ENCODE measurements around the gene LEMD1.
"Not testable (repeated sequence)": the region's sequence is repeated elsewhere in the genome, so short reads cannot be mapped to it uniquely, and the experiment has no call there.

The LEMD1 gene

DNA sequence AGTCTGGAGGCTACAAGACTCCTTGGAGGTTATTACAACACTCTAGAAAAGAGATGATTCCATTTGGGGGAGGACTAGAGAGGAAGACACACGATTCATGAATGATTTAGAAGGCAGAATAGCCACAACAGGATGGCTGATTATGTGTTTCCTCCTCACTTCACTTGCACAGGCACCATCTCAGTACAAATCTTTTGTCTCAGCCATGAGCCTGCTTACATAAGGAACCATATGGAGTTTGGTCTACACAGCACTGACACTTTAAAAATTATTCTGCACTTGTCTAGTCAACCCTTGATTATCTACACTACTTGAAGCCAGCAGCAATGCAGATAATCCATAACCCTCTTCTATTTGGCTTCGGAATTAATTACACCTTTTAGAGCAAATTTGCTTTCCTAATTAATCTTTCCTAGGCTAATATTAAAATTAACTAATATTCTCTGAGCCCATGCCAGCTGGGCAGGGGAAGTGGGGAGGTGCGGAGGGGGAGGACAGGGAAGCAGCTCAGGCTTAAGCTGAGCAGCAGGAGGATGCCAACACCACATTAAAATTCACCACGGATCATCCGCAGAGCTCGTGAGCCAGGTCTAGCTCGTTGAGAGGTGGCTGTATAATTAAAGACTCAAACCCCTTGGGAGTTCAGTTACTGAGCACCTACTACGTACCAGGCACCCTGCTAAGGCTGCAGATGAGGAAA lies 3.2 kb upstream of the LEMD1 start:
- no peak for DNase-seq

DNA sequence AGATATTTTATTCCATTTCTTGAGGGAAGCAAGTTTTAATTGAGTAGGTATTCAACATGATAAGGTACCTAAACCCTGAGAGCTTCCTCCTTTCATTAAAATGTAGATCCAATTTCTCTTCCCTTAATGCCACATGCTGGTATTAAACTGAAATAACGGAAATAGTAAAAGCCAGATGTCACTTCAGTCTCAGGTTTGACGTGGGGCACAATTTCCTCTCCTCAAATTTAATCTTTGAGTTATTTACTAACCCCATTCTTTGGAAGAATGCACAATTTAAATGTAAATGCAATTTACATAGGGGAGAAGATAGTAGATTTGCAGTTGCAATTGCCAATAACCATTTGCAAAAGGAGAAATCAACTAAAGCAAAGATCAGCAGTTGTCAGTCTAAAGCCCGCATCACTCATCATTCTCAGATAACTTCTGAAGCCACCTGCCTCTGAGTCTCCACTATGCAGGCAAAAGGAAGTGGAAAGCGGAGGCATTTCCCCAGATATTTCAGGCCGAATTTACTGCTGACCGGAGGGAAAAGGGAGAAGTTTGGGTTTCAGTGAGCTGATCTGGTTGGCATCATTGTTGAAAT lies 2.1 kb upstream of the LEMD1 start:
- no peak for DNase-seq

DNA sequence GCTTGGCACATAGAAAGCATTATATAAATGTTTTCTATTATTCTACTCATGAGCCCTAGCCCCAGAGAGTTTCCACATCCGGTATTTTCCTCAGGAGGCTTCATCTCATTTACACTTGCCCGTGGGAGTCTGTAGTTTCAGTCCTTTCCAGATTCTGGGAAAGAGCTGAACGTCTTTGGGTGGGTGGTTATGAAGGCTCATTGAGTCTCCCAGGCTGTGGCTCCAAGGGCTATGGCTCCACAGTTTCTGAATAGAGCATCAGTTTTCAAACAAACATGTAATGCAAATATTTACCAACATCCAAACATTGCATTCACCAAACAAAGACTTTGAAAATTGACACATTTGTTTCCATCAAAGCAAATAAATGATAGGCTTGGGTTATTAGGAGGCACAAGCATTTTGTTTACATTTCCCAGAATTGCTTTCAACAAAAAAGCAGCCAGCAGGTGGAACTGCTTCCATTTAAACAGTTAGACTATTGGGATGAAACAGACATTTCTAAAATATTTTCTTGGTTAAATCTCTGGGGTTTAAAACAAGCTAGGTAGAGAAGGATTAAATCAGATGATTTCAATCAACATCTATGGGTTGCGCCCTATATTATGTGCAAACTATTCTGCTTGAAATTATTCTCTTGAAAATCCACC lies 1.3 kb upstream of the LEMD1 start:
- no peak for DNase-seq

DNA sequence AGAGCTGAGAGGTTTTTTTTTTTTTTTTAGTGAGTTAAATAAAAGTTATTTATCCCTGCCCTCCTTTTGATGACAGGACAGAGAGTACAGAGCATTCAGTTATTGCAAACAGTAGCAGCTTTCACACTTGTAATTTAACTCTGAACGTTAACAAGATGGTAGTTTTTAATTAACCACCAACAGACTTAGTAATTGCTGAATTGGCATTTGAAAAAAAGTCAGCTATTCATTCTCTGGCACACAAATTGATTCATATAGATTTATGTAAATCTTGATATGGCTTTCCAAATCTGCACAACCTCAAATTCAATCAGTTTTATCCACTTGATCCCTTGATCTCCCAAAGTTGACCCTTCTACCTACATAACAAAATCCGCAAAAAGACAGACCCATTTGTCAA lies 918 bp downstream of the LEMD1 start:
- DNase-seq: no peak

DNA sequence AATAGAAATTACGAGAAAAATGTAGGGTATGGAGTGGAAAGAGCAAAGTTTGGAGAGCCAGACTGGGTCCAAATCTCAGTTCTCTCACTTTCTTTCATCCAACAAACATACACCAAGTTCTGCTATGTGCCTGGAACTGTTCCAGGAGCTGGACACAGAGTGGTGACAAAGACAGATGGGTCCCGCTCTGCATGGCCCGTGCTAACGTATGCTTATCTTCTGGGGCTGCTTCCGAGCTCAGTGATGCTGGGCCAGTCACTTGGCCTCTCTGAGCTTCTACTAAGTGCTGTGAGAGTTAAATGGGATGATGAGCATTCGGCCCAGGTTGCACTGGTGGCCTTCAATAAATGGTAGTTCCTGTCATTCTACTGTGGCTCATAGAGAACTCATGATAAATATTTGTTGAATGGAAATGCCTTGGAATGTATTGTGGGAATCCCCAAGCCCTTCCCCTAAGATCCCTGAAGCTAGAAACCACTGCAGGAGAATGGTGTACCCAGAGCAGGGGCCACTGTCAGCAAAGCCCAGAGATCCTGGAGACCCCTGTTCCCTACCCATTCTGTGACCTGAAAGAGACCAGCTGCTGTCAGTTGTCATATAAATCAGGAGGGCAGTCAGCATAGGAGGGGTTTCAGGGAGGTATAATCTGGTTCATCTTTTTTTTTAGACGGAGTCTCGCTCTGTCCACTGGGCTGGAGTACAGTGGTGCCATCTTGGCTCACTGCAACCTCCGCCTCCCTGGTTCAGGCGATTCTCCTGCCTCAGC lies 3.8 kb downstream of the LEMD1 start:
- DNase-seq: no peak

DNA sequence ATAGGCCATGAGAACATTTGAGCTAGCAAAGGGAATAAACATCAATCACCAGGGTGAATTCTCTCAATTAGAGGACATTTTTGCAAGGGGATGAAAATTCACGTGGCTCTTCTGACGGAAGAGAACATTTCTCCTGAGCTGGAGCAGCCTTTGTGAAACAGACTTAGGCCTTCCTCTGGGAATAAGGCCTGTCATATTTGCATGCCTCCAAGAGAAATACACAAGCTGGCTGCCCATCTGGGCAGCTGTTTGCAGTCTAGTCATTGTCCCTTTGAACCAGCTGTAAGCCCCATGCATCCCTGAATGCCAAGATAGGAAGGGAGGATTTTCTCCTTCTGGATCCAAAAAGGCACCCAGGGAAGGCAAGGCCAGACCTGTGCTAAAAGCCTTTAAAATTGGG lies 5.5 kb downstream of the LEMD1 start:
- no peak for DNase-seq

DNA sequence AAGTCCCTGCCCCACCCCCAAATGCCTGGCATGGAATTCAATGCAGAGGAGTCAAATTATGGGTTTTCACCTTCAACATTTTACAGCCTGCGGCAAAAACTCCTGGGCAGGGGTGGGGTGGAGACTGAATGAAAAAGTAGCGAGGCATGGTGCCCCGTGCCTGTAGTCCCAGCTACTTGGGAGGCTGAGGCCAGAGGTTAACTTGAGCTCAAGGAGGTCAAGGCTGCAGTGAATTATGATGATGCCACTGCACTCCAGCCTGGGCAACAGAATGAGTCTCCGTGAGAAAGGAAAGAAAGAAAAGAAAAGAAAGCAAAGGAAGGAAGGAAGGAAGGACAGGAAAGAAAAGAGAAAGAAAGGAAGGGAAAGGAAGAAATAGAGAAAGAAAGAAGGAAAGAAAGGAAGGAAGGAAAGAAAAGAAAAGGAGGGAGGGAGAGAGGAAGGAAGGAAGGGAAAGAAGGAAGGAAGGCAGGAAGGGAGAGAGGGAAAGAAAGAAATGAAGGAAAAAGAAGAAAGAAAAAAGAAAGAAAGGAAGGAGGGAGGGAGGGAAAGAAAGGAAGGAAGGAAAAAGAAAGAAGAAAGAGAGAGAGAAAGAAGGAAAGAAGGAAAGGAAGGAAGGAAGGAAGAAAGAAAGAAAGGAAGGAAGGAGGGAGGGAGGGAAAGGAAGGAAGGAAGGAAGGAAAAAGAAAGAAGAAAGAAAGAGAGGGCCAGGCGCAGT lies 11.1 kb downstream of the LEMD1 start:
- DNase-seq: no peak

DNA sequence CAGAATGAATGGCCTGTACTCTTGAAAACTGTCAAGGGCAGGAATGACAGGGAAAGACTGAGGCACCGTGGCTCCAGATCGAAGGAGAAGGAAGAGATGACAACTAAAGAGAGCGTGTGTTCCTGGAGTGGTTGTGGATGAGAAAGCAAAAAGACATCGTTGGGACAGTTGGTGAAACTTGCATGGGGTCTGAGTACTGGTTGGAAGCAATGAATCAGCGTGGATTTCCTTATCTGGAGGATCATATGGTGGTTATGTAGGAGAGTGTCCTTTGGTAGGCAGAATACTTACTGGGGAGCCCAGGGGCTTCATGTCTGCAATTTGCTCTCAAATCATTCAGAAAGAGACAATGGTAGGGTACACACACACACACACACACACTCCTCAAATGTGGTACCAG lies 13.9 kb downstream of the LEMD1 start:
- no peak for DNase-seq

DNA sequence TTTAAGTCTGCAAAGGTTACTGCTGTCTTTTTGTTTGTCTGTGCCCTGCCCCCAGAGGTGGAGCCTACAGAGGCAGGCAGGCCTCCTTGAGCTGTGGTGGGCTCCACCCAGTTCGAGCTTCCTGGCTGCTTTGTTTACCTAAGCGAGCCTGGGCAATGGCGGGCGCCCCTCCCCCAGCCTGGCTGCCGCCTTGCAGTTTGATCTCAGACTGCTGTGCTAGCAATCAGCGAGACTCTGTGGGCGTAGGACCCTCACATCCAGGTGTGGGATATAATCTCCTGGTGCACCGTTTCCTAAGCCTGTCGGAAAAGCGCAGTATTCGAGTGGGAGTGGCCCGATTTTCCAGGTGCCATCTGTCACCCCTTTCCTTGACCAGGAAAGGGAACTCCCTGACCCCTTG lies 15.6 kb downstream of the LEMD1 start:
- not testable (repeated sequence) for DNase-seq

DNA sequence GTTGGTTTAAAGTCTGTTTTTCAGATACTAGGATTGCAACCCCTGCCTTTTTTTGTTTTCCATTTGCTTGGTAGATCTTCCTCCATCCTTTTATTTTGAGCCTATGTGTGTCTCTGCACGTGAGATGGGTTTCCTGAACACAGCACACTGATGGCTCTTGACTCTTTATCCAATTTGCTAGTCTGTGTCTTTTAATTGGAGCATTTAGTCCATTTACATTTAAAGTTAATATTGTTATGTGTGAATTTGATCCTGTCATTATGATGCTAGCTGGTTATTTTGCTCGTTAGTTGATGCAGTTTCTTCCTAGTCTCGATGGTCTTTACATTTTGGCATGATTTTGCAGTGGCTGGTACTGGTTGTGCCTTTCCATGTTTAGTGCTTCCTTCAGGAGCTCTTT lies 17.4 kb downstream of the LEMD1 start:
- not testable (repeated sequence) for DNase-seq

DNA sequence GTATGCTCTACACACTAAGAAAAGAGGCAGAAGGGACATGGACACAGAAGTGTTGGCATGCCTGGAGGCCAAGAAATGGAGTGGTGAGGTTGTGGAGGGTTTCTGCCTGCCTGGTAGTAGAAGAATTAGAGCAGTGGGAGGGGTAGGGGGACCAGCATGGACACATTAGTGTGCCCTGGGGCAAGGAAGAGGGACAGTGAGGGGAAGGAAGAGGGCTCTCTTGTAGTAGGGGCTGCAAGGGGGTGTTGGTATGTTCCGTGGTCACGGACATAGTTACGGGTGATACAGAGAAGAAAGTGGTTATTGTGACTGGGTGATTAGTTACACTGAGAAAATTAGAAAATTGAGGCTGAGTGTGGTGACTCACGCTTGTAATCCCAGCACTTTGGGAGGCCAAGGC lies 23.3 kb downstream of the LEMD1 start:
- no peak for DNase-seq

DNA sequence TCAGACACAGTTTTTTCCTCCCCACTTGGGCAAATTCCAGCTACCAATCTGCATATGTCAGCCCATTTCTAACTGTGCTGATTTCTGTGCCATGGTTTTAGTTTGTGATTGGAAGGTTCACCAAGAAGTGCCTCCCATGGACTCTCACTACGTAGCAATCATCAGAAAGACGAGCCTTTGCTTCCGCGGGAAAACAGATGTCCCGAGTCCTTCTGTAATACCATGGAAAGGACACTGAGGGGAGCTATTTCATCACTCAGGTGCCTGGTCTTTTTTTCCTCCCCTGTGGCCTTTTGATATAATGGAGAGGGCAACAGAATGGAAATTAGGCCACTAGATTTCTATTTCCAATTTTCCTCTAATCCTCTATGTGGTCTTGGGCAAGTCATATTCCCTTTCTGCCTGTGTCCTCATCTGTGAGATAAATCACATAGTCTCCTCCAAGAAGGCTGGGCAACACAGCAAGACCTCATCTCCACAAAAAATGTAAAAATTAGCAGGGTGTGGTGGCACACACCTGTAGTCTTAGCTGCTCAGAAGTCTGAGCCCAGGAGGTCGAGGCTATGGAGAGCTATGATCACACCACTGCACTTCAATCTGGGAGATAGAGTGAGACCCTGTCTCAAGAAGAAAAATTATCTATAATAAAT lies 24.8 kb downstream of the LEMD1 start:
- peak; percentile 29 for DNase-seq

DNA sequence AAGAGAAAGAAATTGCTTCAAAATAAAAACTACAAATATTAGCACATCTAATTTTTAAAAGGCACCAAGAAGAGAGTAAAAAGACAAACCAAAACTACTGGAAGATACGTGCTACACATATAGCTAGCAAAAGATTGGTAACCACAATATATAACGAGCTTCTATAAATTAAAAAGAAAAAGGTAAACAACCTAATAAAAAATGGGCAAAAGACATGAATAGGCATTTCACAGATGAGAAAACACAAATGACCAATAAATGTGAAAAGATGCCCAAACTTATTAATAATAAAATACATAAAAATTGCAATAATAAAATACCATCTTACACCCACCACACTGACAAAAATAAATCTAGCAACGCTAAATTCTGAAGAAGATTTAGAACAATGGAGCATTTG lies 26.2 kb downstream of the LEMD1 start:
- DNase-seq: no peak

DNA sequence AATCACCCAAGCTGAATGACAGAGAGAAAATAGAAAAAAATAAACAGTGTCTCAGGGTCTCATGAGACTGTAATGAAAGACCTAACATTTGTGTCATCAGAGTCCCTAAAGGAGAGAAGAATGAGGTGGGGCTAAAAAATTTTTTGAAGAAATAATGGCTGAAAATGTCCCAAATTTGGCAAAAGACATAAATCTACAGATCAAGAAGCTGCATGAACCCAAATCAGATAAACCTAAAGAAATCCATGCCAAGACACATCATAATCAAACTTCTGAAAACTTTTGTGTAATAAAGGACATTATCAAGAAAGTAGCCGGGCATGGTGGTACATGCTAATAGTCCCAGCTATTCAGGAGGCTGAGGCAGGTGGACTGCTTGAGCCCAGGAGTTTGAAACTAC lies 29.2 kb downstream of the LEMD1 start:
- DNase-seq: no peak

DNA sequence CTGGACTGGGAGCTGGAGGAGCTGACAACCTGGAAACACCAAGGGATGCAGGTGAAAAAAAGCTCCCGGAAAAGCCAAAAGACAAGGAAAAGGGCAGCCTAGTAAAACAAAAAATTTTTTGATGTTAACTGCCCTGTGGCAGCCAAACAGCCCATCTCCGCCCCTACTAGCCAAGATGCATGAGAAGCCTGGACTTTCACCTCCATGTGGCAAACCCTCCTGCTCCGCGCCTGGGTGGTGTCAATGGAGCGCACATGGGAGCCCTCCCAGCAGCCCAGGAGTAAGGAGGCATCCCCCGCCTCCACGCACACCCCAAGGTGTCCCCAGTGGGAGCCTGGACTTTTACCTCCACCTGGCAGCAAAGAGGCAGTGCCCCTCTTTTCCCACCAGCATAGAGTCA lies 30.5 kb downstream of the LEMD1 start:
- DNase-seq: no peak

DNA sequence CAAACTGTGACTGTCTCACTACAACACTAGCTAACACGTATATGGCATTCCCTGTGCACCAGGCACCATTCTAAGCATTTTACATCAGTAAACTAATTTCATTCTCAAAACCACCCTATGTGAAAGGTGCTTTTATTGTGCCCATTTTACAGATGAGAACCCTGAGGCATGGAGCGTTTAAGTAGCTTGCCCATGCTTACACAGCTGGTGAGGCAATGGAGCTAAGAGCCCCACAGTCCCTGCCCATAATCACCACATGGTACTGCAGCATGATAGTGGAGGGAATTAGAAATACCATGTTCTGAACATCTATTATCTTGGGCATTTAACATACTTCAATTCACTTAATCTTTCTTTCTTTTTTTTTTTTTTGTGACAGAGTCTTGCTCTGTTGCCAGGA lies 34.0 kb downstream of the LEMD1 start:
- no peak for DNase-seq

DNA sequence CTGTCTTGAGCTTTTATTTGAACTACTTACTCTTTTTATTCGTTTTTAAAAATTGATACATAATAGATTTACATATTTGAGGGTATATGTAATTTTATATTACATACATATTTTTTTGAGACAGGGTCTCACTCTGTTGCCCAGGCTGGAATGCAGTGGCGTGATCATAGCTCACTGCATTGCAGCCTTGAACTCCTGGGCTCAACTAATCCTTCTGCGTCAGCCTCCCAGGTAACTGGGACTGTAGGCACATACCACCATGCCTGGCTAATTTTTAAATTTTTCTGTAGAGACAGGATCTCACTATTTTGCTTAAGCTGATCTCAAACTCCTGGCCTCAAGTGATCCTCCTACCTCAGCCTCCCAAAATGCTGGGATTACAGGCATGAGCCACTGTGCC lies 38.9 kb downstream of the LEMD1 start:
- not testable (repeated sequence) for DNase-seq

DNA sequence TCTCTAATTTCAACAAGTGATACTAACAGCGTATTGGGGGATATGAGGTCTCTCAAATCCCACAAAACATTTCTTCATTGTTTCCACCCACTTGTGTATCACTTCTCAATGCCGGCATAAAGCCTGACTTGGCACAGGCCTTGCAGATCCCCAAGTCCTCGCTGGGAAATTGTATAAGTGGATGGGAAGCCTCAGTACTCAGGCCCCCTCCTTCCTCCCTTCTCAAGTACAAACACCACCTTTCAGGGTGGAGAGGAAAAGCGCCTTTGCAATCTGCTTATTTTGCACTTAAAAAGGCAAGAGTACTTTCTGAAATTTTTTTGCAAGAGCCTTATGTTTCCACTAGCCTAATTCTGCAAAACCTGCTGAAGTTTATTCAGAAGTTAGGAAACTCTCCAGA lies 39.3 kb downstream of the LEMD1 start:
- no peak for DNase-seq

DNA sequence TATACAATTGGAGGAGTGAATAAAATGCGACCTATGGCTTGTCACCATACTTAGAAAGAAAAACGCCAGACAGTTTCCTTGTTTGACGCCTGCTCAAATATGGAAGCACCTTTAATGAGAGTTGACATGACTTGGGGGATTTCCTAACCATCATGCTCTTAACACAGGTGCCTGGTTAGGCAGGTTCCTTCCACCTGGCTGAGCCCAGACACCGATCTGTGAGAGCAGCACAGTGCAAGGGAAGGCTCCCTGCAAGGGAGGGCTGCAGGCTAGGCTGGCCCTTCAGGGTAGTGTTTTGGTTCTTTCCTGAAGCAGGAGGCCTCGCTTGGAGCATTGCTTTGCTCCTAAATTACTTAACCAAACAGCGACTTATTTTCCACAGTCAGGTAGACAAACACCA lies 40.6 kb downstream of the LEMD1 start:
- no peak for DNase-seq

DNA sequence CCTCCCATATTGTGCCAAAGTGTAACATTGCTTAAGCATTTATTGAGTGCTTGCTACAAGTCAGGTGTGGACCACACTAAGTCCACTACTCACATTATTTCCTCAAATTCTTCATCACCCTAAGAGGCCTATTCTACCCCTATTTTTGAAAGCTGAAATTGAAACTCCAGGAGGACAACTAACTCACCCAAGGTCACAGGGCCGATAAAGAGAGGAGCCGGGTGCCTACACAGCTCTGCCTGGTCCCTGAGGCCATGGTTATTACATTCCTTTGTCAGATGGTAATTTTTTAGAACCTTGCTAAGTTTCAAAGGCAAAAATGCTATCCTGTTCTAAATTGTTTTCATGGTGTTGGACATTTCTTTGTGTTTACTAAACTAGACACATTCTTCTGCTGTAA lies 41.0 kb downstream of the LEMD1 start:
- no peak for DNase-seq

DNA sequence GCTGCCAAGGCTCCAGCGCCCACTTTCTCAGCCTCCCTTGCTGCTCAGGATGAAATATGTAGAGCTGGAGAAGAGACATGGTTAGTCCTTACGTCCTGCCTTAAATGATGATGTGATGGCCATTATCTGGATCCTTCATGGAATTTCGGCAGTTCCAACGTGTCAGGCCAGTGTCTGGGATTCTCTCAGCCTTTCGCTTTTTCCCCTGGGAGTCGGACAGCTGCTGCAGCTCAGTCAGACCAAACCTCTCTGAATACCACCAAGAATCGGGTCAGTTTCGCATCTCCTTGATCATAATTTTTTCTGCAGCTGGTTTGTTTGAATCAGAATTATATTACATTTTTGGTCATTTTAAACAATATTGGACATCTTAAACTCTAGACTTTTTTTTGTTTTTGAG lies 42.8 kb downstream of the LEMD1 start:
- DNase-seq: no peak

DNA sequence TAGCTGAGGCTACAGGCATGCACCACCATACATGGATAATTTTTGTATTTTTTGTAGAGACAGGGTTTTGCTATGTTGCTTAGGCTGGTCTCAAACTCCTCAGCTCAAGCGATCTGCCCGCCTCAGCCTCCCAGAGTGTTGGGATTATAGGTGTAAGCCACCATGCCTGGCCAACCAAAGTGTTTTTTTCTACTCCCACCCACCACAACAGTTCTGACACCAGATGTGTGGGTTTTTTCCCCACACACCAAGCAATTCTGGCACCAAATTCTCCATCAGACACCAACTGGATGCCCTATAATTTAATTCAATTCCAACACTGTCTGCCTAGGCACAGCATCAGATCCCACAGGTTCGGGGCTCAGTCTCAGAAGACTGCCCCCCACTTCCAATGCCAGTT lies 44.5 kb downstream of the LEMD1 start:
- no peak for DNase-seq

DNA sequence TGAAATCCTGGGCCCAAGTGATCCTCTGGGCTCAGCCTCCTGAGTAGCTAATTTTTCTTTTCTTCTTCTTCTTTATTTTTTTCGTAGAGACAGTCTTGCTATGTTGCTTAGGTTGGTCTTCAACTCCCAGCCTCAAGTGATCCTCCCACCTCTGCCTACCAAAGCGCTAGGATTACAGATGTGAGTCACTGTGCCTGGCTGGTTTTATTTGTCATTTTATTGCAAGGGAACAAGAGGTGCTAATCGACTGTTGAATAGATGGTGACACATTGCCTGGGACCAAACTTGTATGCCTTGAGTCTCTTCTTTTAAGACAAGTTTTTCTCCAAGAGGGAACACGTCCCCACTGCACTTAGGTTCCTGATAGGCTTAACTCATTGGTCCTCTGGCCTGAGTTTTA lies 45.1 kb downstream of the LEMD1 start:
- no peak for DNase-seq
